Femur (tissue), 1 donor: Measurements from ENCODE around the gene CHRNA7.

ENCODE experiments used
- DNase-seq: peaks from one replicate; pipeline ENCODE4 v3.0.0-alpha.2; 2017

Gene CHRNA7

GRCh38 chr15:32089851-32090359 lies 59.6 kb downstream of the CHRNA7 start:
- no peak for DNase-seq

GRCh38 chr15:32091505-32092380 lies 61.4 kb downstream of the CHRNA7 start:
- no peak for DNase-seq

- DNase-seq: no peak
These were observed 65.9 kb downstream of the CHRNA7 start for GRCh38 chr15:32096213-32096612.

GRCh38 chr15:32096916-32097617 lies 66.8 kb downstream of the CHRNA7 start:
- no peak for DNase-seq

- DNase-seq: no peak
These were observed 67.7 kb downstream of the CHRNA7 start for GRCh38 chr15:32098033-32098432.

GRCh38 chr15:32099097-32099785 lies 68.9 kb downstream of the CHRNA7 start:
- DNase-seq: no peak

GRCh38 chr15:32099956-32100684 lies 69.8 kb downstream of the CHRNA7 start:
- DNase-seq: no peak

- DNase-seq: no peak
These were observed 74.0 kb downstream of the CHRNA7 start for GRCh38 chr15:32104061-32104995.

- no peak for DNase-seq
These were observed 75.2 kb downstream of the CHRNA7 start for GRCh38 chr15:32105258-32106241.

GRCh38 chr15:32106401-32107381 lies 76.4 kb downstream of the CHRNA7 start:
- no peak for DNase-seq

- no peak for DNase-seq
These were observed 77.3 kb downstream of the CHRNA7 start for GRCh38 chr15:32107477-32108080.

- DNase-seq: no peak
These were observed 78.3 kb downstream of the CHRNA7 start for GRCh38 chr15:32108661-32109060.

- no peak for DNase-seq
These were observed 81.8 kb downstream of the CHRNA7 start for GRCh38 chr15:32112101-32112500.

GRCh38 chr15:32113224-32113623 lies 82.9 kb downstream of the CHRNA7 start:
- no peak for DNase-seq

- no peak for DNase-seq
These were observed 86.8 kb downstream of the CHRNA7 start for GRCh38 chr15:32117122-32117521.

GRCh38 chr15:32119286-32119685 lies 89.0 kb downstream of the CHRNA7 start:
- no peak for DNase-seq

- DNase-seq: no peak
These were observed 89.5 kb downstream of the CHRNA7 start for GRCh38 chr15:32119694-32120330.
